ENCODE data around the gene KRTAP5-6.
"Not testable (repeated sequence)": the region's sequence is repeated elsewhere in the genome, so short reads cannot be mapped to it uniquely, and the experiment has no call there.

KRTAP5-6 gene

GRCh38 chr11:1667121-1667850, 29.7 kb upstream of the KRTAP5-6 start:
- no peaks in the 10 kb centered on the region for H3K9me3 ChIP-seq (ENCODE audit: control insufficient read depth, low read depth, low read length)
- no peaks in the 10 kb centered on the region for H3K36me3 ChIP-seq (ENCODE audit: control insufficient read depth, low read depth, low read length)
- H3K9ac ChIP-seq (ENCODE audit: low read length) = no peak overlapping the region
- H3K27me3 ChIP-seq (ENCODE audit: control insufficient read depth, insufficient read depth, low read length) = peaks cover 3% of the 10 kb centered on the region
- H3K27ac ChIP-seq (ENCODE audit: low read length) = no peak overlapping the region
- no peaks in the 10 kb centered on the region for H3K4me1 ChIP-seq (ENCODE audit: control insufficient read depth, low read depth, low read length)
- H3K4me3 ChIP-seq (ENCODE audit: low read length) = no peak overlapping the region

- Histone ChIP-seq H3K9ac (ENCODE audit: low read length) (no peak overlapping the region), H3K9me3 (ENCODE audit: control insufficient read depth, low read depth, low read length) (no peaks in the 10 kb centered on the region), H3K4me1 (ENCODE audit: control insufficient read depth, low read depth, low read length) (no peaks in the 10 kb centered on the region), H3K4me3 (ENCODE audit: low read length) (no peak overlapping the region), H3K27me3 (ENCODE audit: control insufficient read depth, insufficient read depth, low read length) (peaks cover 3% of the 10 kb centered on the region), H3K27ac (ENCODE audit: low read length) (no peak overlapping the region), H3K36me3 (ENCODE audit: control insufficient read depth, low read depth, low read length) (no peaks in the 10 kb centered on the region)
Observed at GRCh38 chr11:1667906-1668305, 29.1 kb upstream of the KRTAP5-6 start.

- Histone ChIP-seq H3K4me1 (ENCODE audit: control insufficient read depth, low read depth, low read length) (no peaks in the 10 kb centered on the region), H3K36me3 (ENCODE audit: control insufficient read depth, low read depth, low read length) (no peaks in the 10 kb centered on the region), H3K9me3 (ENCODE audit: control insufficient read depth, low read depth, low read length) (no peaks in the 10 kb centered on the region), H3K9ac (ENCODE audit: low read length) (no peak overlapping the region), H3K4me3 (ENCODE audit: low read length) (no peak overlapping the region), H3K27me3 (ENCODE audit: control insufficient read depth, insufficient read depth, low read length) (peaks cover 6% of the 10 kb centered on the region), H3K27ac (ENCODE audit: low read length) (no peak overlapping the region)
Observed at GRCh38 chr11:1668911-1669473, 28.0 kb upstream of the KRTAP5-6 start.

- peaks cover 11% of the 10 kb centered on the region for H3K27me3 ChIP-seq (ENCODE audit: control insufficient read depth, insufficient read depth, low read length)
Observed at GRCh38 chr11:1669546-1670218, 27.3 kb upstream of the KRTAP5-6 start.

GRCh38 chr11:1670457-1670856, 26.5 kb upstream of the KRTAP5-6 start:
- H3K36me3 ChIP-seq (ENCODE audit: control insufficient read depth, low read depth, low read length); H3K9ac ChIP-seq (ENCODE audit: low read length); H3K4me1 ChIP-seq (ENCODE audit: control insufficient read depth, low read depth, low read length); H3K9me3 ChIP-seq (ENCODE audit: control insufficient read depth, low read depth, low read length); H3K4me3 ChIP-seq (ENCODE audit: low read length); H3K27ac ChIP-seq (ENCODE audit: low read length): not testable (repeated sequence)
- peaks cover 14% of the 10 kb centered on the region for H3K27me3 ChIP-seq (ENCODE audit: control insufficient read depth, insufficient read depth, low read length)

More at GRCh38 chr11:1669546-1670218, 27.3 kb upstream of the KRTAP5-6 start:
- Histone ChIP-seq H3K4me1 (ENCODE audit: control insufficient read depth, low read depth, low read length) (no peaks in the 10 kb centered on the region), H3K36me3 (ENCODE audit: control insufficient read depth, low read depth, low read length) (no peaks in the 10 kb centered on the region), H3K9me3 (ENCODE audit: control insufficient read depth, low read depth, low read length) (no peaks in the 10 kb centered on the region), H3K27ac (ENCODE audit: low read length) (no peak overlapping the region), H3K9ac (ENCODE audit: low read length) (no peak overlapping the region), H3K4me3 (ENCODE audit: low read length) (no peak overlapping the region)

- Histone ChIP-seq H3K4me1 (ENCODE audit: control insufficient read depth, low read depth, low read length) (no peaks in the 10 kb centered on the region), H3K36me3 (ENCODE audit: control insufficient read depth, low read depth, low read length) (no peaks in the 10 kb centered on the region), H3K27ac (ENCODE audit: low read length) (no peak overlapping the region), H3K9ac (ENCODE audit: low read length) (no peak overlapping the region), H3K9me3 (ENCODE audit: control insufficient read depth, low read depth, low read length) (no peaks in the 10 kb centered on the region), H3K4me3 (ENCODE audit: low read length) (no peak overlapping the region), H3K27me3 (ENCODE audit: control insufficient read depth, insufficient read depth, low read length) (peaks cover 14% of the 10 kb centered on the region)
Observed at GRCh38 chr11:1670905-1671371, 26.1 kb upstream of the KRTAP5-6 start.

GRCh38 chr11:1671658-1672057, 25.3 kb upstream of the KRTAP5-6 start:
- H3K4me1 ChIP-seq (ENCODE audit: control insufficient read depth, low read depth, low read length) = no peaks in the 10 kb centered on the region
- no peak overlapping the region for H3K9ac ChIP-seq (ENCODE audit: low read length)
- no peak overlapping the region for H3K27ac ChIP-seq (ENCODE audit: low read length)
- H3K4me3 ChIP-seq (ENCODE audit: low read length) = no peak overlapping the region
- H3K27me3 ChIP-seq (ENCODE audit: control insufficient read depth, insufficient read depth, low read length) = peaks cover 14% of the 10 kb centered on the region
- no peaks in the 10 kb centered on the region for H3K36me3 ChIP-seq (ENCODE audit: control insufficient read depth, low read depth, low read length)
- H3K9me3 ChIP-seq (ENCODE audit: control insufficient read depth, low read depth, low read length) = no peaks in the 10 kb centered on the region

- Histone ChIP-seq H3K9me3 (ENCODE audit: control insufficient read depth, low read depth, low read length) (no peaks in the 10 kb centered on the region), H3K4me1 (ENCODE audit: control insufficient read depth, low read depth, low read length) (no peaks in the 10 kb centered on the region), H3K9ac (ENCODE audit: low read length) (no peak overlapping the region), H3K27ac (ENCODE audit: low read length) (no peak overlapping the region), H3K27me3 (ENCODE audit: control insufficient read depth, insufficient read depth, low read length) (peaks cover 14% of the 10 kb centered on the region), H3K4me3 (ENCODE audit: low read length) (no peak overlapping the region), H3K36me3 (ENCODE audit: control insufficient read depth, low read depth, low read length) (no peaks in the 10 kb centered on the region)
Observed at GRCh38 chr11:1672613-1673350, 24.2 kb upstream of the KRTAP5-6 start.

GRCh38 chr11:1673446-1674172, 23.4 kb upstream of the KRTAP5-6 start:
- Histone ChIP-seq H3K27ac (ENCODE audit: low read length) (no peak overlapping the region), H3K4me3 (ENCODE audit: low read length) (no peak overlapping the region), H3K9ac (ENCODE audit: low read length) (no peak overlapping the region), H3K9me3 (ENCODE audit: control insufficient read depth, low read depth, low read length) (no peaks in the 10 kb centered on the region), H3K4me1 (ENCODE audit: control insufficient read depth, low read depth, low read length) (no peaks in the 10 kb centered on the region), H3K27me3 (ENCODE audit: control insufficient read depth, insufficient read depth, low read length) (peaks cover 14% of the 10 kb centered on the region), H3K36me3 (ENCODE audit: control insufficient read depth, low read depth, low read length) (no peaks in the 10 kb centered on the region)

- no peaks in the 10 kb centered on the region for H3K4me1 ChIP-seq (ENCODE audit: control insufficient read depth, low read depth, low read length)
- H3K4me3 ChIP-seq (ENCODE audit: low read length) = no peak overlapping the region
- H3K27me3 ChIP-seq (ENCODE audit: control insufficient read depth, insufficient read depth, low read length) = peaks cover 14% of the 10 kb centered on the region
- H3K9ac ChIP-seq (ENCODE audit: low read length) = no peak overlapping the region
- no peaks in the 10 kb centered on the region for H3K9me3 ChIP-seq (ENCODE audit: control insufficient read depth, low read depth, low read length)
- H3K36me3 ChIP-seq (ENCODE audit: control insufficient read depth, low read depth, low read length) = no peaks in the 10 kb centered on the region
- H3K27ac ChIP-seq (ENCODE audit: low read length) = no peak overlapping the region
Observed at GRCh38 chr11:1674173-1675131, 22.5 kb upstream of the KRTAP5-6 start.
